Choroid plexus epithelial cell (primary cell): ENCODE data around the gene PHLPP2.
"Not testable (repeated sequence)": the region's sequence is repeated elsewhere in the genome, so short reads cannot be mapped to it uniquely, and the experiment has no call there.

Experiments
- DNase-seq: peaks from one replicate; pipeline ENCODE4 v3.0.0-alpha.2; 2010; ENCODE audit warnings: low read depth
- H3K4me3 ChIP-seq: 2 replicates; pipeline ENCODE4 v1.5.1; 2011; ENCODE audit warnings: low read depth, mild to moderate bottlenecking, control low read depth, low read length, moderate library complexity
- CTCF ChIP-seq: conservative IDR thresholded peaks from 2 replicates; pipeline ENCODE4 v1.5.1; 2011; ENCODE audit warnings: low read depth, mild to moderate bottlenecking, control low read depth, inconsistent platforms, low read length, moderate library complexity

Gene PHLPP2

GRCh38 chr16:71623597-71623996, 100.9 kb downstream of the PHLPP2 start:
- H3K4me3 ChIP-seq, result no peak overlapping the region
- no peak for DNase-seq
- TF ChIP-seq CTCF, result no peak

- no peak for TF ChIP-seq CTCF
- H3K4me3 ChIP-seq, result no peak overlapping the region
- DNase-seq, result no peak
These were observed 102.4 kb downstream of the PHLPP2 start for GRCh38 chr16:71622088-71622487.

GRCh38 chr16:71618429-71618828, 106.1 kb downstream of the PHLPP2 start:
- no peak overlapping the region for H3K4me3 ChIP-seq
- TF ChIP-seq CTCF, result no peak
- DNase-seq, result no peak

- not testable (repeated sequence) for DNase-seq, H3K4me3 ChIP-seq
These were observed 109.5 kb downstream of the PHLPP2 start for GRCh38 chr16:71614956-71615355.

- TF ChIP-seq CTCF, result peak; percentile 96
- H3K4me3 ChIP-seq, result no peak overlapping the region
- peak; percentile 74 for DNase-seq
These were observed 113.3 kb downstream of the PHLPP2 start for GRCh38 chr16:71610936-71611871.

- no peak for DNase-seq
- no peak overlapping the region for H3K4me3 ChIP-seq
- no peak for TF ChIP-seq CTCF
These were observed 114.1 kb downstream of the PHLPP2 start for GRCh38 chr16:71610447-71610846.

GRCh38 chr16:71609066-71609465, 115.4 kb downstream of the PHLPP2 start:
- H3K4me3 ChIP-seq, result no peak overlapping the region
- TF ChIP-seq CTCF, result no peak
- no peak for DNase-seq
